ENCODE measurements around the gene RINT1. TPM values are rescaled to one million over a fixed set of nuclear protein-coding genes. Genes with fewer than 3 reads are reported as not detected.

Gene RINT1
- polyA plus RNA-seq, 2 donors = 12.1 to 15.5 TPM

DNA sequence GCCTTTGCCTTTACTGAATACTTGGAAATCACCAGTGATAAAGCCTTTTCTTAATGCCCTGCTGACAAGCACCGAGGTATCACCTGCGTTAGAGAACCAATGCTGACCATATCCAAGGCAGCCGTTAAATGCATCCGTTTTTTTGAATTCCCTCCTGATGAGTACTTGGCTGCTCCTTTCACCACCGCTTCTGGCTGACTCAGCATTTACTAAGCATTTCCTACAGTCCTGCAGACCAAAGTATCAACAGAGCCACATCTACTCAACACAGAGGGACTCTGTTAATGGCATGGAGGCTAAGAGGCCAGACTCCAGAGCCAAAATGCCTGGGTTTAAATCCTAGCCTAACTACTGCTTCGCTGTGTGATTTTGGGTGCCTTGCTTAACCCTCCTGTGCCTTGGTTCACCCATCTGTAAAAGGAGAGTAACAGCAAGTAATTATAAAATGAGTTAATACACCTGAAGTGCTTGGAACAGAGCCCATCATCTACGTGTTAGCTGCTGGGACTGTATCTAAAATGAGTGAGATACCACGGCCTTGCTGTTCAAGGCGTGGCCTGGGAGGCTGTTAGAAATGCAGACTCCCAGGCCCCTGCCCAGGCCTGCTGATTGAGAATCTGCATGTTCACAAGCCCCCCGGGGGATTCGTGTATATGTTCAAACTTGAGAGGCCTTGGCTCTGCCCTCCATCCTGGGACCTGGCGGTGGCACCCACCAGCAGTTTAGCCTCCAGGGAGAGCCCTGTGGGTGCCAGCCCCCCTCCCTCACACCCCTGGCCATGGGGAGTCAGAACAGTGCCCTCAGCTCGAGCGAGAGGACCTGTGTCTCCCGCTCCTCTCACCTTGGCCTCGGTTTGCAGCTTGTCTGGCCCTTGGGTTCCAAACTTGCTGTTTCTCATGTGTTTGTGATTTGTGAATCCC lies 80.1 kb downstream of the RINT1 start:
- H3K4me3 ChIP-seq (ENCODE audit: low read depth in 1 of 2, low read length in 2 of 2) = no peak overlapping the region
- H3K27ac ChIP-seq (ENCODE audit: low read depth in 2 of 2, low read length in 1 of 2) = no peak overlapping the region
- H3K27me3 ChIP-seq (ENCODE audit: control insufficient read depth in 1 of 2, insufficient read depth in 2 of 2, low read length in 2 of 2) = no peaks in the 10 kb centered on the region
- H3K4me1 ChIP-seq (ENCODE audit: control insufficient read depth in 2 of 2, insufficient read depth in 2 of 2, low read length in 1 of 2) = no peaks in the 10 kb centered on the region
- H3K9me3 ChIP-seq (ENCODE audit: control insufficient read depth in 2 of 2, insufficient read depth in 1 of 2, low read depth in 1 of 2, low read length in 1 of 2) = no peaks in the 10 kb centered on the region
- H3K36me3 ChIP-seq (ENCODE audit: control insufficient read depth in 2 of 2, insufficient read depth in 2 of 2, low read length in 1 of 2) = peaks cover 16 to 23% of the 10 kb centered on the region in 2 donors
- WGBS, 2 donors = 88 to 89% methylated on average over 16 of the region's 16 CpGs

DNA sequence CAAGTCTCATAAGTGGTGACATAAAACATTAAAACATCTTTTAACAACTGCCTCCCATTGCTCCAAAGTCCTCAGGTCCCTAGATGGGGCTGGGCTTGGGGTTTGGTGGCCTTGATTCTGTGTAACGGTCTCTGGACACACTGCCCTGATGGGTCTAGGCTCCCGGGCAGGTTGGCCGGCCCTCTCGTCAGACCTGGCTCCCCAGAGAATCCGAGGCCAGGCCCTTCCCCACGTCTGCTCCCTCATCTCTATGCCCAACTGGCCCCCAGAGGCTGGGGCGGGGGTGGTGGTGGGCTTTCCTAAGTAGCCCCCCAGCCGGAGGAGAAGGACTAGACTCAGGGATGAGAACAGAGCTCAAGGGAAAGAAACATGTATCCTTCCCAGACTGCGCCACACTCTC lies 80.8 kb downstream of the RINT1 start:
- H3K27ac ChIP-seq (ENCODE audit: low read depth in 2 of 2, low read length in 1 of 2) = no peak overlapping the region
- 94 to 95% methylated on average over 9 of the region's 9 CpGs for WGBS, 2 donors
- no peaks in the 10 kb centered on the region for H3K27me3 ChIP-seq (ENCODE audit: control insufficient read depth in 1 of 2, insufficient read depth in 2 of 2, low read length in 2 of 2)
- H3K36me3 ChIP-seq (ENCODE audit: control insufficient read depth in 2 of 2, insufficient read depth in 2 of 2, low read length in 1 of 2) = peaks cover 14 to 21% of the 10 kb centered on the region in 2 donors
- H3K9me3 ChIP-seq (ENCODE audit: control insufficient read depth in 2 of 2, insufficient read depth in 1 of 2, low read depth in 1 of 2, low read length in 1 of 2) = no peaks in the 10 kb centered on the region
- H3K4me1 ChIP-seq (ENCODE audit: control insufficient read depth in 2 of 2, insufficient read depth in 2 of 2, low read length in 1 of 2) = no peaks in the 10 kb centered on the region
- no peak overlapping the region for H3K4me3 ChIP-seq (ENCODE audit: low read depth in 1 of 2, low read length in 2 of 2)

DNA sequence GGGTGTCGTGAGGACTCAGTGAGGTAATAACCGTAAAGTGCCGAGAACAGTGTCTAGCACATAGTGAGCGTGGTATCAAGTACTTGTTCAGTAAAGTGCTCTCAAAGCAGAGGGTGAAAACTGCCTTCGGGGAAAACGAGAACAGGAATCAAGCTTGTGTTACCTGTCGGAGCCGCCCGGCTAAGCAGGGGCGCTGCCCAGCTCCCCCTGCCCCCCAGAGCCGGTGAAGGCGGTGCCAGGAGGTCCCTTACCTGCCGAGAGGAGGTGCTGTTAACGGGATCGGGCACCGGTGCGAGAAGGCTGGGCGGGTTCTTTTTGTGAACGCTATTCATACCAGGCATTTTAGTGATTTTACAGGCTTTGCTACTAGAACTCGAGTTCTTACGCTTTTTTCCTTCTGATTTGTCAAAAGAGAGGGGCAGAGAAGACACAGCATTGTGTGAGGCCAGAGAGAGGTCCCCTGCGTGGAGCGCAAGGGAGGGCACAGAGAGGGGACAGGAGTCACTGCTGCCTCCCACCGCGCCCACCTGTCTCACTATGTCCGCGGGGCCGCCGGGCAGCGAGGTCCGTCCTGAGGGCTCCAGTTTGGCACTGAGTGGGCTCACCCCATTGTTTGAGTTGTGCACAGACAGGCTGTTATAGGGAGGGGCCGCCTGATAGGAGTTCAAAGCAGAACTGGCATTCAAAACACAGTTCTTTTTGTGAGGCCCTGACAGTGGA lies 81.8 kb downstream of the RINT1 start:
- Histone ChIP-seq H3K27me3 (ENCODE audit: control insufficient read depth in 1 of 2, insufficient read depth in 2 of 2, low read length in 2 of 2) (no peaks in the 10 kb centered on the region), H3K36me3 (ENCODE audit: control insufficient read depth in 2 of 2, insufficient read depth in 2 of 2, low read length in 1 of 2) (peaks cover 15 to 26% of the 10 kb centered on the region in 2 donors)
- 94 to 95% methylated on average over 32 of the region's 32 CpGs for WGBS, 2 donors

DNA sequence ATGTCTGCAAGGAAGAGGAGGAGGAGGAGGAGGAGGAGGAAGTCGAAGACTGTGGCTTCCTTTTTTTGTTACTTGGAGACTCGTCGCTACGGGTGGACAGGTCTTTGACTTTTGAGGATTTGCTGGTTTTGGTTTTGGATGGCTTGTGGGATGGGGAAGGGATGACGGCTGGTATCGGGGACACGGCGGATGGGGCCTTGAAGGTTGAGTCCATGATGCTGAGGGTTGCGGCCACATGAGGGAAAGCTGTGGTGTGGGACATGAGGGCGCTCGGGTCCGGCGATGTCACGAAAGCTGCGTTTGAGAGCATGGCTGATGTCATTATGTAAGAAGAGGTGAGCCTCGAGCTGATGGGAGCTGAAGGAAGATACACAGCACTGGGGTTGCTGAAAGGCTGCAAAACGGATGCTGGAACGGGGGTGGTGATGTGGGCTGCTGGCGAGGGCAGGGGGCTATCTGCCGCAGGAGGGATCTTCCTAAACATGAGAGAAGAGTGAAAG lies 82.4 kb downstream of the RINT1 start:
- Histone ChIP-seq H3K27me3 (ENCODE audit: control insufficient read depth in 1 of 2, insufficient read depth in 2 of 2, low read length in 2 of 2) (no peaks in the 10 kb centered on the region), H3K27ac (ENCODE audit: low read depth in 2 of 2, low read length in 1 of 2) (no peak overlapping the region), H3K4me3 (ENCODE audit: low read depth in 1 of 2, low read length in 2 of 2) (no peak overlapping the region), H3K36me3 (ENCODE audit: control insufficient read depth in 2 of 2, insufficient read depth in 2 of 2, low read length in 1 of 2) (peaks cover 15 to 26% of the 10 kb centered on the region in 2 donors), H3K9me3 (ENCODE audit: control insufficient read depth in 2 of 2, insufficient read depth in 1 of 2, low read depth in 1 of 2, low read length in 1 of 2) (no peaks in the 10 kb centered on the region), H3K4me1 (ENCODE audit: control insufficient read depth in 2 of 2, insufficient read depth in 2 of 2, low read length in 1 of 2) (no peaks in the 10 kb centered on the region)
- WGBS, 2 donors = 91 to 94% methylated on average over 20 of the region's 20 CpGs

More for the DNA sequence above, 81.8 kb downstream of the RINT1 start:
- Histone ChIP-seq H3K9me3 (ENCODE audit: control insufficient read depth in 2 of 2, insufficient read depth in 1 of 2, low read depth in 1 of 2, low read length in 1 of 2) (no peaks in the 10 kb centered on the region), H3K27ac (ENCODE audit: low read depth in 2 of 2, low read length in 1 of 2) (no peak overlapping the region), H3K4me3 (ENCODE audit: low read depth in 1 of 2, low read length in 2 of 2) (no peak overlapping the region), H3K4me1 (ENCODE audit: control insufficient read depth in 2 of 2, insufficient read depth in 2 of 2, low read length in 1 of 2) (no peaks in the 10 kb centered on the region)

Other genes starting within 250 kb of the RINT1 start
- 10 to 100 TPM in 1 of 2 donors, 1 to 10 TPM in 1; 8.9 to 11.6 TPM for gene SRPK2, start 143.3 kb upstream of the RINT1 start, polyA plus RNA-seq
- 1 to 10 TPM; 5.4 to 7.5 TPM for gene PUS7, start 9.9 kb upstream of the RINT1 start, polyA plus RNA-seq
- under 1 TPM in 1 of 2 donors, not detected in 1; 0.02 TPM for gene EFCAB10, start 49.3 kb downstream of the RINT1 start, polyA plus RNA-seq

Measured in esophagus (tissue), 2 donors.